H1 (cell line): ENCODE measurements around the gene GLRX. TPM values are rescaled to one million over a fixed set of nuclear protein-coding genes. Genes with fewer than 3 reads are reported as not detected.

Experiments
- CTCF ChIA-PET: fragments of 300-600 bp; sonication (Branson Sonifier 250); formaldehyde crosslinking; loops from one replicate; lab custom pipeline; 2021; ENCODE audit not compliant: partially characterized antibody; lab: Charles Lee
- POLR2A ChIA-PET: fragments of 300-600 bp; sonication (Branson Sonifier 250); formaldehyde crosslinking; loops from one replicate; lab custom pipeline; 2021; ENCODE audit warnings: inconsistent platforms; ENCODE audit not compliant: partially characterized antibody; lab: Charles Lee
- DNase-seq, 2 experiments: peaks; one replicate each; pipeline versions ENCODE4 v3.0.0 to v3.0.0-alpha.2; 2010 to 2022; ENCODE audit warnings: low spot score in 2 of 2, low read depth in 1 of 2, mixed read lengths in 1 of 2
- FAIRE-seq: peaks from 2 replicates; lab custom pipeline; 2011; peaks lifted over from hg19 to GRCh38; lab: Jason Lieb, UNC
- H2AFZ ChIP-seq: 2 replicates; pipeline ENCODE4 v1.8.1; 2012; ENCODE audit warnings: low read length, inconsistent platforms
- H2AK5ac ChIP-seq: 2 replicates; pipeline ENCODE4 v1.6.1; 2013; ENCODE audit warnings: low read depth, low read length
- H2BK120ac ChIP-seq: replicated peaks from 2 replicates; pipeline ENCODE3; 2013; ENCODE audit warnings: low read depth, low read length, inconsistent platforms
- H2BK12ac ChIP-seq: 2 replicates; pipeline ENCODE4 v1.6.1; 2013; ENCODE audit warnings: low read depth, low read length
- H2BK15ac ChIP-seq: 2 replicates; pipeline ENCODE4 v1.6.1; 2013; ENCODE audit warnings: low read length
- H2BK20ac ChIP-seq: 2 replicates; pipeline ENCODE4 v1.6.1; 2013; ENCODE audit warnings: low read length
- H2BK5ac ChIP-seq: 2 replicates; pipeline ENCODE4 v1.6.1; 2013; ENCODE audit warnings: low read depth, low read length
- H3K14ac ChIP-seq: 2 replicates; pipeline ENCODE4 v1.6.1; 2013; ENCODE audit warnings: inconsistent platforms; ENCODE audit not compliant: insufficient read length
- H3K18ac ChIP-seq: 2 replicates; pipeline ENCODE4 v1.6.1; 2013; ENCODE audit warnings: low read length; ENCODE audit errors: extremely low read depth
- H3K23ac ChIP-seq: 2 replicates; pipeline ENCODE4 v1.6.1; 2013; ENCODE audit warnings: inconsistent platforms; ENCODE audit not compliant: insufficient read length
- H3K23me2 ChIP-seq: 2 replicates; pipeline ENCODE4 v1.6.1; 2013; ENCODE audit warnings: low read depth, low read length
- H3K27ac ChIP-seq: 2 replicates; pipeline ENCODE4 v1.6.1; 2011; ENCODE audit warnings: low read depth, low read length, inconsistent platforms
- H3K27me3 ChIP-seq, 4 experiments: replicated peaks in 1 of 4; 1 replicate in 1 of 4; 2 replicates in 3 of 4; pipeline versions ENCODE4 v1.6.1 to v1.8.1; 2011 to 2013; ENCODE audit warnings: low read length in 3 of 4, mild to moderate bottlenecking in 3 of 4, inconsistent platforms in 2 of 4, mixed read lengths in 2 of 4, moderate library complexity in 1 of 4; ENCODE audit not compliant: control insufficient read depth in 3 of 4, insufficient read depth in 3 of 4; ENCODE audit errors: extremely low read depth in 1 of 4
- H3K36me3 ChIP-seq, 4 experiments: 2 replicates each; pipeline versions ENCODE4 v1.6.1 to v1.8.1; 2011 to 2013; ENCODE audit warnings: mild to moderate bottlenecking in 4 of 4, low read length in 3 of 4, moderate library complexity in 2 of 4, control low read depth in 1 of 4, inconsistent platforms in 1 of 4; ENCODE audit not compliant: insufficient read depth in 4 of 4, control insufficient read depth in 2 of 4
- H3K4ac ChIP-seq: replicated peaks from 2 replicates; pipeline ENCODE3; 2013; ENCODE audit warnings: low read length, low read depth, mixed read lengths, inconsistent platforms; ENCODE audit not compliant: insufficient read length
- H3K4me1 ChIP-seq, 4 experiments: replicated peaks in 1 of 4; 1 replicate in 1 of 4; 2 replicates in 3 of 4; pipeline versions ENCODE4 v1.6.1 to v1.8.1; 2011 to 2013; ENCODE audit warnings: low read length in 3 of 4, inconsistent platforms in 2 of 4, mixed read lengths in 1 of 4; ENCODE audit not compliant: insufficient read depth in 4 of 4, control insufficient read depth in 3 of 4
- H3K4me2 ChIP-seq, 2 experiments: 2 replicates each; pipeline versions ENCODE4 v1.6.1 to v1.8.1; 2011 to 2013; ENCODE audit warnings: low read depth in 2 of 2, low read length in 2 of 2, control low read depth in 1 of 2, inconsistent platforms in 1 of 2, mild to moderate bottlenecking in 1 of 2; ENCODE audit not compliant: insufficient read depth in 1 of 2
- H3K4me3 ChIP-seq, 4 experiments: fragments of 200-600, 300-600 bp in 1 of 4; sonication (generic), shearing (Covaris generic), sonication (Bioruptor Twin) in 1 of 4; 2 replicates each; pipeline versions ENCODE4 v1.5.1 to v1.8.1; 2011 to 2016; ENCODE audit warnings: low read length in 4 of 4, low read depth in 3 of 4, control low read depth in 2 of 4, inconsistent platforms in 2 of 4, mild to moderate bottlenecking in 2 of 4, mixed read lengths in 1 of 4, moderate library complexity in 1 of 4; ENCODE audit not compliant: insufficient read depth in 2 of 4; ENCODE audit errors: extremely low read depth in 1 of 4
- H3K56ac ChIP-seq: replicated peaks from 2 replicates; pipeline ENCODE3; 2013; ENCODE audit warnings: low read depth, mild to moderate bottlenecking, mixed read lengths, low read length, inconsistent platforms; ENCODE audit not compliant: insufficient read length
- H3K79me1 ChIP-seq: 2 replicates; pipeline ENCODE4 v1.6.1; 2013; ENCODE audit warnings: low read depth, low read length, control low read depth
- H3K79me2 ChIP-seq, 2 experiments: 2 replicates each; pipeline versions ENCODE4 v1.6.1 to v1.8.1; 2012 to 2013; ENCODE audit warnings: low read length in 2 of 2, mild to moderate bottlenecking in 2 of 2, inconsistent platforms in 1 of 2; ENCODE audit not compliant: insufficient read depth in 2 of 2, control insufficient read depth in 1 of 2
- H3K9ac ChIP-seq, 4 experiments: replicated peaks in 1 of 4; 1 replicate in 1 of 4; 2 replicates in 3 of 4; pipeline versions ENCODE4 v1.6.1 to v1.8.1; 2011 to 2013; ENCODE audit warnings: low read depth in 3 of 4, low read length in 3 of 4, control low read depth in 2 of 4, mild to moderate bottlenecking in 2 of 4, moderate library complexity in 2 of 4, inconsistent platforms in 1 of 4; ENCODE audit errors: extremely low read depth in 1 of 4
- H3K9me3 ChIP-seq, 2 experiments: 2 replicates each; pipeline versions ENCODE4 v1.6.1 to v1.8.1; 2012 to 2013; ENCODE audit warnings: mild to moderate bottlenecking in 2 of 2, moderate library complexity in 2 of 2, control low read depth in 1 of 2, inconsistent platforms in 1 of 2, low read depth in 1 of 2, low read length in 1 of 2, mixed read lengths in 1 of 2; ENCODE audit not compliant: insufficient read depth in 2 of 2
- H4K20me1 ChIP-seq, 2 experiments: replicated peaks in 1 of 2; 2 replicates each; pipeline versions ENCODE3 to v1.8.1; 2011 to 2013; ENCODE audit warnings: inconsistent platforms in 2 of 2, low read length in 2 of 2, mild to moderate bottlenecking in 1 of 2; ENCODE audit not compliant: insufficient read depth in 2 of 2, control insufficient read depth in 1 of 2
- H4K5ac ChIP-seq: 2 replicates; pipeline ENCODE4 v1.6.1; 2013; ENCODE audit warnings: low read length, low read depth, mixed read lengths, inconsistent platforms; ENCODE audit not compliant: insufficient read length
- H4K8ac ChIP-seq: 2 replicates; pipeline ENCODE4 v1.8.0; 2013; ENCODE audit warnings: mild to moderate bottlenecking, moderate library complexity, low read length, inconsistent platforms; ENCODE audit not compliant: insufficient read depth; ENCODE audit errors: extremely low read depth
- H4K91ac ChIP-seq: replicated peaks from 2 replicates; pipeline ENCODE3; 2013; ENCODE audit warnings: low read length, mixed read lengths, inconsistent platforms; ENCODE audit not compliant: insufficient read length
- JUND ChIP-seq: IDR thresholded peaks from 2 replicates; pipeline ENCODE4 v1.6.1; 2011; ENCODE audit warnings: mild to moderate bottlenecking, improper control_type of control experiment, low read length
- KDM5A ChIP-seq: fragments of 200-600 bp; IDR thresholded peaks from 2 replicates; pipeline ENCODE4 v1.7.1; 2012; ENCODE audit warnings: mild to moderate bottlenecking, low read length, inconsistent platforms, mixed read lengths
- WGBS, 2 experiments: shearing (Covaris generic) in 1 of 2; methylation state at CpG; one replicate each; pipeline versions ENCODE4 v1.1.6 to v1.1.7; 2013 to 2015; ENCODE audit warnings: low lambda C conversion rate in 2 of 2, mixed read lengths in 2 of 2, inconsistent platforms in 1 of 2, low coverage in 1 of 2, missing lambda C conversion rate in 1 of 2; ENCODE audit not compliant: insufficient replicate concordance in 2 of 2, insufficient coverage in 1 of 2, insufficient read length in 1 of 2; ENCODE audit errors: extremely low coverage in 1 of 2, missing lambda C conversion rate in 1 of 2; 5-methylcytosine and 5-hydroxymethylcytosine counted together
- polyA plus RNA-seq, 7 experiments: library from polyadenylated mRNA; depleted of rRNA in 3 of 7; stranded (reverse) in 5 of 7; unstranded in 2 of 7; fragments of >200 nt in 5 of 7; fragments of 200-250 nt in 2 of 7; gene quantifications; 1 replicate in 5 of 7; 2 replicates in 1 of 7; 4 replicates in 1 of 7; pipeline versions ENCODE4 v1.2.1 to v1.2.3, GENCODE V29; 2011 to 2013; ENCODE audit warnings: missing spikeins in 2 of 7, mixed read lengths in 2 of 7
- total RNA-seq: library from RNA; stranded (reverse); fragmentation: NEBNext Ultra II Directional; extraction: Animal tissue kit (Norgen Biotek cat#: 25700); gene quantifications from 2 replicates; pipeline ENCODE4 v1.2.1, GENCODE V29; 2021

The GLRX gene
- total and polyA plus RNA-seq, 2 of the 8 experiments (the other 6 are each of a cell fraction or from before 2014, with no cell fraction given), result 22.9 to 31.2 TPM

- no peaks in the 10 kb centered on the region for H3K36me3 ChIP-seq
- H3K4me2 ChIP-seq, result no peak overlapping the region
- H3K4me3 ChIP-seq, result no peak overlapping the region
- H3K23ac ChIP-seq, result no peak overlapping the region
- H2BK120ac ChIP-seq, result no peak overlapping the region
- no peak overlapping the region for H2AK5ac ChIP-seq
- 98% methylated on average over 3 of the region's 3 CpGs; no CpG with 5 or more reads in 1 of the 2 experiments for WGBS, 2 experiments
- H4K20me1 ChIP-seq, result no peaks in the 10 kb centered on the region
- CTCF ChIA-PET, result interaction anchor here (1.5 to 4.3 kb wide), 14 partner anchors 9 to 748 kb away, joined by 3 to 23 read pairs (median 6); no protein-coding TSS in a partner anchor
- H2BK20ac ChIP-seq, result no peak overlapping the region
- H2AFZ ChIP-seq, result no peak overlapping the region
- H3K23me2 ChIP-seq, result no peaks in the 10 kb centered on the region; the same call in 1 of the 2 replicates
- no peaks in the 10 kb centered on the region for H3K79me1 ChIP-seq
- H2BK12ac ChIP-seq, result no peak overlapping the region
- no peaks in the 10 kb centered on the region for H3K27me3 ChIP-seq
- no peak overlapping the region for H3K14ac ChIP-seq
- FAIRE-seq (no peak), DNase-seq (no peak)
- no peak overlapping the region for H2BK5ac ChIP-seq
- no peaks in the 10 kb centered on the region; a peak in 1 of 4 replicates for H3K9me3 ChIP-seq
- H4K8ac ChIP-seq, result no peak overlapping the region
- no peak overlapping the region for H3K9ac ChIP-seq
- H3K18ac ChIP-seq, result no peak overlapping the region
- H3K79me2 ChIP-seq, result no peaks in the 10 kb centered on the region
- H3K27ac ChIP-seq, result no peak overlapping the region
- no peak overlapping the region for H3K56ac ChIP-seq
- H4K91ac ChIP-seq, result no peak overlapping the region
- H4K5ac ChIP-seq, result no peak overlapping the region
- no peaks in the 10 kb centered on the region; a peak in 1 of 7 replicates for H3K4me1 ChIP-seq
- no peak overlapping the region for H2BK15ac ChIP-seq
- POLR2A ChIA-PET, result no interaction called here
- H3K4ac ChIP-seq, result no peak overlapping the region
- TF ChIP-seq KDM5A (no peak), JUND (no peak)
Measured at GRCh38 chr5:95853490-95853889, 31.0 kb upstream of the GLRX start.
